ENCODE measurements around the gene ANKRD36C.
"Not testable (repeated sequence)": the region's sequence is repeated elsewhere in the genome, so short reads cannot be mapped to it uniquely, and the experiment has no call there.

The ANKRD36C gene

DNA sequence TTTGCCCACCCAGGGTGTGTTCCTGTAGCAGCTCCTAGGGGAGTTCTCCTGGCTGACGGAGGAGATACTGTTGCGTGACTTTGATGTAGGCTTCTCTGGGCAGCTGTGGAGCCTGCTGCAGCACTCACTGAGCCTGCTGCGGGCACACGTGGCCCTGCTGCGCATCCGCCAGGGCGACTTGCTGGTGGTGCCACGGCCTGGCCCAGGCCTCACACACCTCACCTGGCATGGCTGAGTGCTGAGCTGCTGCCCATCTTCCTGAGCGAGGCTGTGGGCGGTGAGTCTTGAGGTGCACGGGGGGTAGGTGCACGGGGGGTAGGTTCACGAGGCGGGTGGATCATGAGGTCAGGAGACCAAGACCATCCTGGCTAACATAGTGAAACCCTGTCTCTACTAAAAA lies 191.7 kb downstream of the ANKRD36C start:
- no peak for DNase-seq (ENCODE audit: low read depth in 2 of 3, low spot score in 2 of 3)

DNA sequence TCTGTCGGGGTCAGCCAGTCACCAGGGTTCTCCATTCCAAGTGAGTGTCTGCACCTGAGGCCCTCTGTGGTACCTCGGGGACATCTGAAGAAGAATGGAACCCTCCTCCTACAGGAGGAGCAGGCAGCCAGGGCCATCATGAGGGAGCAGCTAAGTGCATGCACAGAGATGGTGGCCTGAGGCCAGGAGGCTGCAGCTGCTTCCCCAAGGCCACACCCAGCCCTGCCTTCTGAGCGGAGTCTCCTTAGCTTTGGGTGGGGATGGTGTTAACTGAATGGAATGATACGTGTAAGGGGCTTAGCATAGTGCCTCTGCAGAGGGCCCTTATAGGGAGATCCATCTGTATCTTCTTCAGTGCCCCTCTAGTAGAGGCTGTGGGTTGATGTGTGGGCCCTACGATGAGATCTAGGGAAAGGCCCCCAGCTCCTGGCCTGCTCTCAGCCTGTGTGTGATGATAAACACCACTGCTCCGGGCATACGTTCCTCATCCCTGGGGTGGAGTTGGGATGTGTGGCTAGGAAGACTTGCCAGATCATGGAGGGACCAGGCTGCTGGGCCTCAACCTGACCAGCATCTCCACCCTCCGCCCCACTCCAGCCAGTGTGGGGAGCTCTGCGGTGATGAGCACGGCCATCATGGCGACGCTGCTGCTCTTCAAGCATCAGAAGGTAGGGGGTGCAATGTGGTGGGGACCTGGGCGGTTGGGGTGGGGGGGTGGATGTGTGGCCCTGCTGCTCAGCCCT lies 192.3 kb downstream of the ANKRD36C start:
- not testable (repeated sequence) for DNase-seq (ENCODE audit: low read depth in 2 of 3, low spot score in 2 of 3)

DNA sequence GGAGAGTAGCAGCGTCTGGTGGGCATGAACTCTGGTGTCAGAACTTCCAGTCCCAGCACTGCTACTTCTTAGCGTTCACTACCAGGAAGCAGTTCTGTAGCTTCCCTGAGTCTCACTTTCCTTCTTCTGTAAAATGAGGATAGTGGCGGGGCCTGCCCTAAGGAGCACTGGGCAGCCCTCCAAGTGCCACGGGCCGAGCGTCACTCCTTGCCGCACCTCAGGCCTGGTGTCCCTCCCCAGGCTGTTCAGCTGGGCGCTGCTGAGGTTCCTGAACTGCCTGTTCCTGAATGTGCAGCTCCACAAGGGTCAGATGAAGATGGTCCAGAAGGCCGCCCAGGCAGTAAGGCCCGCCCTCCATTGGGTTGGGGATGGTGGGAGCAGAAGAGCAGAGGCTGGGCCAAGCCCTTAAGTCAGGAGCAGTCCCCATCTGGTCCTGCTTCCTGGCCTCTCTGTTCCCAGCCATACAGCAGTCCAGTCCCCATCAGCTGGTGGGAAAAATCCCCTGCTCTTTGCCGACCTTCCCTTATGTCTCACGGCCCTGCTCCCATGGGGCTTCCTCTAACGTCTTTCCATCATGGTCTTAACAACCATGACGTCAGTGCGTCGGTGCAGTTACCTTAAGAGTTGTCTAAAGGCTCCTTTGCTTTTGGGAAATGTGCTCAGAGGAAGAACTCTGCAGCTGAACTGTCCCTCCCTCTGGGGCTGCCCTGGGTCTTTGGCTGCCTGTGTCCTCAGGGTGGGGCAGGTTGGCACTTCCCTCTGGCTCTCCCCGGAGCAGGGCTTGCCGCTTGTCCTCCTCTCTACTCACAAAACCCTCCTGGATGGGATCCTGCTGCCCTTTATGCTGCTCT lies 195.2 kb downstream of the ANKRD36C start:
- not testable (repeated sequence) for DNase-seq (ENCODE audit: low read depth in 2 of 3, low spot score in 2 of 3)

DNA sequence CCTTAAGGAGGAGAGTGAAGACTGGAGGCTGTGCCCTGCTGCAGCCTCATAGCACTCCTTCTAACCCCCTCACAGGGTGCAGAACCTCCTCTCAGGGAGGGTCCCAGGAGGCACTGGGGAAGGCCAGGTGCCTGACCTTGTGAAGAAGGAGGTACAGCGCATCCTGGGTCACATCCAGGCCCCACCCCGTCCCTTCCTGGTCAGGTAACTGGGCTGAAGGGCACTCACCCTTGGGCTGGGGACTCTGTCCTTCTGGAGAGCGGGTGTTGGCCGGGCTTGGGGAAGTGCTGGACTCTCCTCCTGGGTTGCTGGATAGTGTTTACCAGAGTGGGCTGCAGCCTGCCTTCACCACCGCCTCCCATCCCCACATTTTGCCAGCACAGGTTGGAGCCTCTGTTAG lies 197.7 kb downstream of the ANKRD36C start:
- not testable (repeated sequence) for DNase-seq (ENCODE audit: low read depth in 2 of 3, low spot score in 2 of 3)

DNA sequence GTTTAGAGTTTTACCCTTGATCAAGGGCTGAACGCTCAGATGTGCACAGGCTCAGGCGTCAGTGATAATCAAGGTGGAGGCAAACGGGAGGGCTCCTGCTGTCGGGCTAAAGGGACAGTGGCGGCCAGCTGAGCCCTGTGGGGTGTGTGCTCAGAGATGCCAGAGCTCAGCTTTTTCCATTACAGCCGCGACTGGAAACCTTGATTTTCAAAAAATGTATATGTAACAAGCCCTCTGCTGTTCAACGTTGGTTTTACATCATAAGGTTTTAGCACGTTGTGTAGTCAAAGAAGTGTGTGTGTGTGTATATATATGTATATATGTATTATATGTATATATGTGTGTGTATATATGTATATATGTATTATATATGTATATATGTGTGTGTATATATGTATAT lies 201.4 kb downstream of the ANKRD36C start:
- DNase-seq (ENCODE audit: low read depth in 2 of 3, low spot score in 2 of 3) = not testable (repeated sequence)

DNA sequence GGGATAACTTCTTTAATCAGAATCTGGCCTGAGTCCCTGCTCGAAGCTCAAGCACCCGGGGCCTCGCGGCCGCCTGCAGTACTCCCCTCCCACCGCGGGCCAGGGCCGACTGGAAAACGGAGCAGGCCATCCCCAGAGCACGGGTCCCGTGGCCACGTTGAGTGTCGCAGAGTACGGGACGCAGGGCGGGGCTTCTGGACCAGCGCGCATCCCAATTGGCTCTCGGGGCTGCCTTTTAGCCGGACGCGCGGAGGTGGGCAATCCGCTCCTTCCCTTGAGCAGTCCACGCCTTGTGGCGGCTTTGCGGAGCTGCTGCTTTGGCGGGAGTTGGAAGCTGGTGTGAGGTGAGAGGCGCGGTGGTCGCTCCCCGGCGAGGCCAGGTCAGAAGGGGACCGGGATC lies 202.2 kb downstream of the ANKRD36C start:
- not testable (repeated sequence) for DNase-seq (ENCODE audit: low read depth in 2 of 3, low spot score in 2 of 3)

- not testable (repeated sequence) for DNase-seq (ENCODE audit: low read depth in 2 of 3, low spot score in 2 of 3)
Observed at GRCh38 chr2:95788642-95789041, 203.0 kb downstream of the ANKRD36C start.

Measured in activated CD8-positive, alpha-beta memory T cell treated with anti-CD3 and anti-CD28 coated beads for 48 hours (primary cell).